PC-3 (cell line): Measurements from ENCODE around the gene ENTR1.

Experiments
- CTCF ChIP-seq: fragments of 300-600 bp; sonication (generic); conservative IDR thresholded peaks from 2 replicates; pipeline ENCODE4 v1.5.1; 2017; ENCODE audit warnings: antibody characterized with exemption, low read depth, mild to moderate bottlenecking, low read length
- EZH2 ChIP-seq: fragments of 300-600 bp; sonication (generic); IDR thresholded peaks from one replicate; pipeline ENCODE4 v1.6.1; 2017; ENCODE audit warnings: antibody characterized with exemption, mild to moderate bottlenecking, low read length; ENCODE audit not compliant: unreplicated experiment

DNA sequence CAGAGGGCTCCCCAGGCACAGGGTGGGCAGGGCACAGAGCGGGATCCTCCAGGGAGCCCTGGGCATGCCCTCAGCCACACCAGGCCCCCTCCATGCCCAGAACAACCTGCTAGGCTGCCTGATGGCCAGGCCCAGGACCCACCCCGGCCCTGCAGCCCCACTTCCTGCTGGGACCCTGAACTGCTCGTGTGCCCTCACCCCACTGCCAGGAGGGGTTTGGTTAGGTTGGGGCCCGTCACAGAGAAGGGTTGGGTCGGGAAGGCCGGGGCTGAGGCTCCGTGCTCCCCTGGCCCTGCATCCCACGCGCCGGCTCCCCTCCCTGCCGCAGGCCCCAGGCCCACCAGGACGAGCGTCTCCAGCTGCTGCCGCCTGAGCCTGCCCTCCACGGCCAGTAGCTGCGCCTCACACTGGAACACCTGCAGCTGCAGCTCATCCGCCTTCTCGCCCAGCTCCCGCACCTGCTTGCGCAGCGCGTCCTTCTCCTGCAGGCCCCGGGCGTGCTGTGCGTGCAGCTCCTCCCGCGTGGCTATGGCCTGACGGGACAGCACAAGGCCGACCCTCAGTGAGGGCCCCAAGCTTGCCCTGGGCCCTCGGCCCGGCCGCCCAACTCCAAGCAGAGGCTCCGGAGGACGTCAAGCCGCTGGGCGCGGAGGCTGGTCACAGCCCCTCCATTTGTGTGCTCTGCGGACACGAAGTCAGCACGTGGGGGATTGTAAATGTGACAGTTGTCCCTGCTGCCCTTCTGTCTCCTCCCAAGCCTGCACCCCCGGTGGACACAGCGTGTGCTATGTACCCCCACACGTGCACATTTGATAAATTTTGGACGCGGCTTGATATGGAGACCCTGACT, 42.9 kb downstream of the ENTR1 start:
- no peak for TF ChIP-seq CTCF
- no peak for TF ChIP-seq EZH2
